ENCODE measurements around the gene IQGAP1.

IQGAP1 gene

DNA sequence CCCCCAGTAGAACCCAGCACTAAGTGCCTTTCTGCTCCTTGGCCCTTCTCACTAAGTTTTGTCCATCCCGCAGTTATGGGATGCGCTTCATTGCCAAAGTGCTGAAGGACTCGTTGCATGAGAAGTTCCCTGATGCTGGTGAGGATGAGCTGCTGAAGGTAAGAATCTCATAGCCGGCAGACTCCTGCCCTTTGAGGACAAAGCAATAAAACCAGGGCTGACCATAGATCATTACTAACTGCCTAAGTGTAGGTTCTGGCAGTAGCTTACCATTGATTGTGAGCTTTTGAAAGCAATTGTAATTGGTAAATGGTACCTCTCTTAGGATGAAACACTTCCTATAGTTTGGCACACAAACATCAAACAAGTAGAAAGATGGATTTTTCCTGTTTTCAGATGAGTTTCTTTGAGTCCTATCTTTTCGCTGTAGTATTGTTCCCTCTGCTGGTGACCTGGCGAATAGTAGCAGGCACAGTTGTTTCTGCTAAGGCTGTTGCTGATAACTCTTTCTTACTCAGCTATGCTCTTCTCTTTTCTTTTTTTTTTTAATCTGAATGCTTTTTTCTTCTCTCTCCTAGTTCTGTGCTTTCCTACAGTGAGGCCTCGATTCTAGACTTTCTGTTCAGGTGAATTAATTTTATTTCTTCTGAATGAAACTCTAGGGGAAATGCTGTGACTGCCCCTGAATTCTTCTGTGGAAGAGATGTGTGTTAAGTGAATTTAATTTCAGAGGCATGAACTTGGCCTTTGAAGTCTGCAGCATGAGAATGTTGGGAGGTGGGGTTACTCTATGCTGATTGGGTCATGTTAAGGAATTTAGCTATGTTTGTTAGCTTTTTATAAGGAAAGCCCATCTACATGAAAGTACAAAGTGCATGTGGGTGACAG lies 94.3 kb downstream of the IQGAP1 start:
- Histone ChIP-seq H3K4me1 (ENCODE audit: control insufficient read depth, low read depth, low read length) (no peaks in the 10 kb centered on the region), H3K23ac (ENCODE audit: low read length) (no peak overlapping the region), H3K4me2 (ENCODE audit: low read length) (no peak overlapping the region), H3K79me1 (ENCODE audit: low read length) (no peaks in the 10 kb centered on the region), H3K79me2 (ENCODE audit: control insufficient read depth, insufficient read depth, low read length) (no peaks in the 10 kb centered on the region), H2BK120ac (ENCODE audit: low read depth, low read length) (no peak overlapping the region), H4K5ac (ENCODE audit: low read length) (no peak overlapping the region), H3K36me3 (ENCODE audit: control insufficient read depth, insufficient read depth, low read length) (peaks cover 8% of the 10 kb centered on the region), H3K27ac (ENCODE audit: low read depth, low read length) (no peak overlapping the region), H3K9ac (ENCODE audit: low read length) (no peak overlapping the region), H3K18ac (ENCODE audit: low read length) (no peak overlapping the region), H2BK5ac (ENCODE audit: low read length) (no peak overlapping the region), H2BK15ac (replicated peaks; ENCODE audit: low read depth) (no peak overlapping the region), H4K8ac (ENCODE audit: low read depth, low read length) (no peak overlapping the region), H3K27me3 (ENCODE audit: insufficient read depth, low read length, poor library complexity) (no peaks in the 10 kb centered on the region), H3K56ac (ENCODE audit: low read length) (no peak overlapping the region), H3K4me3 (ENCODE audit: low read length) (no peak overlapping the region), H2AK5ac (ENCODE audit: low read length) (no peak overlapping the region), H3K4ac (ENCODE audit: low read depth, low read length) (no peak overlapping the region)
- DNase-seq: peak; percentile 59
- WGBS (ENCODE audit: extremely low coverage, insufficient coverage, low lambda C conversion rate): no CpG with 5 or more reads among the region's 7 CpGs

DNA sequence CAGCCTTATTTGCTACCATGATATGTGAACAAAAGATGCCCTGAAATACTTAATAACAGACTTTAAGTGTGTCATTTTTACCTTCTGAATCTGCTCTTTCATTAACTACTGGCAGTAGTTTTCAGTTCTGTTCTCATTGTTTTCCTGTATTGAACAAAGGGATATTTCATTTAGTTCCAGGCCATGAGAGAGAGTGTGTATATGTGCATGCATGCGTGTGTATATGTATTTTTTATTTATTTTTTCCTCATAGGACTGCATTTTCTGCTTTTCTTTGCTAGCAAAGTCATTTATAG lies 94.9 kb downstream of the IQGAP1 start:
- H3K27ac ChIP-seq (ENCODE audit: low read depth, low read length): no peak overlapping the region
- no peaks in the 10 kb centered on the region for H3K79me1 ChIP-seq (ENCODE audit: low read length)
- no peak overlapping the region for H3K4ac ChIP-seq (ENCODE audit: low read depth, low read length)
- no peak overlapping the region for H3K23ac ChIP-seq (ENCODE audit: low read length)
- no peak overlapping the region for H4K5ac ChIP-seq (ENCODE audit: low read length)
- H3K4me1 ChIP-seq (ENCODE audit: control insufficient read depth, low read depth, low read length): no peaks in the 10 kb centered on the region
- no peak overlapping the region for H2BK15ac ChIP-seq (replicated peaks; ENCODE audit: low read depth)
- no peak overlapping the region for H3K9ac ChIP-seq (ENCODE audit: low read length)
- no CpG with 5 or more reads among the region's 1 CpG for WGBS (ENCODE audit: extremely low coverage, insufficient coverage, low lambda C conversion rate)
- H3K36me3 ChIP-seq (ENCODE audit: control insufficient read depth, insufficient read depth, low read length): peaks cover 11% of the 10 kb centered on the region
- H3K18ac ChIP-seq (ENCODE audit: low read length): no peak overlapping the region
- H3K4me2 ChIP-seq (ENCODE audit: low read length): no peak overlapping the region
- H2AK5ac ChIP-seq (ENCODE audit: low read length): no peak overlapping the region
- H4K8ac ChIP-seq (ENCODE audit: low read depth, low read length): no peak overlapping the region
- no peak overlapping the region for H3K4me3 ChIP-seq (ENCODE audit: low read length)
- H3K79me2 ChIP-seq (ENCODE audit: control insufficient read depth, insufficient read depth, low read length): no peaks in the 10 kb centered on the region
- no peaks in the 10 kb centered on the region for H3K27me3 ChIP-seq (ENCODE audit: insufficient read depth, low read length, poor library complexity)
- no peak overlapping the region for H2BK120ac ChIP-seq (ENCODE audit: low read depth, low read length)
- H2BK5ac ChIP-seq (ENCODE audit: low read length): no peak overlapping the region
- no peak overlapping the region for H3K56ac ChIP-seq (ENCODE audit: low read length)
- DNase-seq: no peak

DNA sequence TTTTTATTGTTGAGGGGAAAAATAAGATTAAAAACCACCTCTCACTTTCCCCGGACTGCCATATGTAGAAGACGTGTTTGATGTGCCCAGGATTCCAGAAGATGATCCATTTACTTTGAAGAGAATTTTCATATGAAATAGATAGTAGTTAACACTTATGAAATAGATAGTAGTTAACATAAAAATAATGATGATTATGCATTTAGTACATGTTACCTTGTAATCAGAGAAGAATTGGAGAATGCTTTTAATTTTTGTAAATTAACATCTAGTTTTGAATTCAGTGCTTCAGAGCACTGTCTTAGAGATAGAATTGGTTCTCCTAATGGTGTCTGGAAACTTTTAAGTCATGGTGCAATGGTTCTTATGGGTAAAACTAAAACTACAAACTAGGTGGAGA lies 95.6 kb downstream of the IQGAP1 start:
- no CpG with 5 or more reads among the region's 2 CpGs for WGBS (ENCODE audit: extremely low coverage, insufficient coverage, low lambda C conversion rate)
- Histone ChIP-seq H4K5ac (ENCODE audit: low read length) (no peak overlapping the region), H3K79me2 (ENCODE audit: control insufficient read depth, insufficient read depth, low read length) (no peaks in the 10 kb centered on the region), H3K4me3 (ENCODE audit: low read length) (no peak overlapping the region), H2BK120ac (ENCODE audit: low read depth, low read length) (no peak overlapping the region), H3K79me1 (ENCODE audit: low read length) (no peaks in the 10 kb centered on the region), H3K9ac (ENCODE audit: low read length) (no peak overlapping the region), H3K4me1 (ENCODE audit: control insufficient read depth, low read depth, low read length) (no peaks in the 10 kb centered on the region), H3K36me3 (ENCODE audit: control insufficient read depth, insufficient read depth, low read length) (peaks cover 11% of the 10 kb centered on the region), H2BK5ac (ENCODE audit: low read length) (no peak overlapping the region), H3K27ac (ENCODE audit: low read depth, low read length) (no peak overlapping the region), H3K18ac (ENCODE audit: low read length) (no peak overlapping the region), H4K8ac (ENCODE audit: low read depth, low read length) (no peak overlapping the region), H3K4me2 (ENCODE audit: low read length) (no peak overlapping the region), H2AK5ac (ENCODE audit: low read length) (no peak overlapping the region), H3K56ac (ENCODE audit: low read length) (no peak overlapping the region), H2BK15ac (replicated peaks; ENCODE audit: low read depth) (no peak overlapping the region), H3K4ac (ENCODE audit: low read depth, low read length) (no peak overlapping the region), H3K27me3 (ENCODE audit: insufficient read depth, low read length, poor library complexity) (no peaks in the 10 kb centered on the region), H3K23ac (ENCODE audit: low read length) (no peak overlapping the region)
- DNase-seq: no peak

DNA sequence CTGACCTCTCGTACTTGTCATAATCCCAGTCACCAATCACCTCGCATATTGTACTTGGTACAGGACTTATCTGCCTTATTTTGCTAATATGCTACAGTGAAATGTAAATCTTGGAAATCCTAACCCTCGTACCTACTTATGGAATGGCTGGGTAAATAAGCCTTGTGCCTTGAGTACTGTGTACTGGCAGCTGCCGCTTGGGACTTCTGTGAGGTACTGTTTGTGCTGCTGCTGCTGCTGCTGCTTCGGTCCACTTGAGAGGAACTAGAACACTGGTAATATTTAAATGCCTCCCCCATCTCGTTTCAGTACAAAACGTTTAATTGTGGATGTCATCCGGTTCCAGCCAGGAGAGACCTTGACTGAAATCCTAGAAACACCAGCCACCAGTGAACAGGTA lies 99.1 kb downstream of the IQGAP1 start:
- Histone ChIP-seq H4K8ac (ENCODE audit: low read depth, low read length) (no peak overlapping the region), H3K79me1 (ENCODE audit: low read length) (no peaks in the 10 kb centered on the region), H2BK120ac (ENCODE audit: low read depth, low read length) (no peak overlapping the region), H3K79me2 (ENCODE audit: control insufficient read depth, insufficient read depth, low read length) (no peaks in the 10 kb centered on the region), H3K4ac (ENCODE audit: low read depth, low read length) (no peak overlapping the region), H4K5ac (ENCODE audit: low read length) (no peak overlapping the region), H3K36me3 (ENCODE audit: control insufficient read depth, insufficient read depth, low read length) (peaks cover 16% of the 10 kb centered on the region), H3K56ac (ENCODE audit: low read length) (no peak overlapping the region), H3K4me3 (ENCODE audit: low read length) (no peak overlapping the region), H2BK5ac (ENCODE audit: low read length) (no peak overlapping the region), H3K4me2 (ENCODE audit: low read length) (no peak overlapping the region), H3K27ac (ENCODE audit: low read depth, low read length) (no peak overlapping the region), H3K9ac (ENCODE audit: low read length) (no peak overlapping the region), H2AK5ac (ENCODE audit: low read length) (no peak overlapping the region), H3K4me1 (ENCODE audit: control insufficient read depth, low read depth, low read length) (no peaks in the 10 kb centered on the region), H3K23ac (ENCODE audit: low read length) (no peak overlapping the region), H3K27me3 (ENCODE audit: insufficient read depth, low read length, poor library complexity) (no peaks in the 10 kb centered on the region), H3K18ac (ENCODE audit: low read length) (no peak overlapping the region), H2BK15ac (replicated peaks; ENCODE audit: low read depth) (no peak overlapping the region)
- no peak for DNase-seq
- WGBS (ENCODE audit: extremely low coverage, insufficient coverage, low lambda C conversion rate): no CpG with 5 or more reads among the region's 8 CpGs

DNA sequence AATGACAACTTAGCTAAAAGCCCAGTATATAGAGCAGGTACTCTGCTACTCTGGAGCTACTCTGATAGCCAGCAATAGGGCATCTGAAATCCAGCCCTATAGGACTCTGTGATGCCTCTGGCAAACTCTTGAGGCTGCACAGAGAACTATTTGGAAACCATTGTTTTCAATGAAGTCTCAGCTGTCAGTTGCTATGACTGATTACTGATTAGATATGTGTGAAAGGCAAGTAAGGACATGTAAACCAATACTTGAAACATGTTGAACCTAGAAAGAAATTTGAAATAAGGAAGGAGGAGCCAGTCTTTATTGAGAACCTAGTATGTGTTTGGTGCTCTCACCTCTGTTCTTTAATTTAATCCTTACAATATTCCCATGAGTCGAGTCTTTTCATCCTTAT lies 101.5 kb downstream of the IQGAP1 start:
- H3K79me2 ChIP-seq (ENCODE audit: control insufficient read depth, insufficient read depth, low read length): no peaks in the 10 kb centered on the region
- no peak overlapping the region for H2BK5ac ChIP-seq (ENCODE audit: low read length)
- H4K5ac ChIP-seq (ENCODE audit: low read length): no peak overlapping the region
- H3K4ac ChIP-seq (ENCODE audit: low read depth, low read length): no peak overlapping the region
- H3K27ac ChIP-seq (ENCODE audit: low read depth, low read length): no peak overlapping the region
- no peaks in the 10 kb centered on the region for H3K4me1 ChIP-seq (ENCODE audit: control insufficient read depth, low read depth, low read length)
- H2AK5ac ChIP-seq (ENCODE audit: low read length): no peak overlapping the region
- H3K79me1 ChIP-seq (ENCODE audit: low read length): no peaks in the 10 kb centered on the region
- no peak overlapping the region for H3K9ac ChIP-seq (ENCODE audit: low read length)
- H3K18ac ChIP-seq (ENCODE audit: low read length): no peak overlapping the region
- H3K23ac ChIP-seq (ENCODE audit: low read length): no peak overlapping the region
- H4K8ac ChIP-seq (ENCODE audit: low read depth, low read length): no peak overlapping the region
- H3K36me3 ChIP-seq (ENCODE audit: control insufficient read depth, insufficient read depth, low read length): peaks cover 18% of the 10 kb centered on the region
- no peak overlapping the region for H3K56ac ChIP-seq (ENCODE audit: low read length)
- no CpG with 5 or more reads among the region's 1 CpG for WGBS (ENCODE audit: extremely low coverage, insufficient coverage, low lambda C conversion rate)
- H2BK15ac ChIP-seq (replicated peaks; ENCODE audit: low read depth): no peak overlapping the region
- H3K27me3 ChIP-seq (ENCODE audit: insufficient read depth, low read length, poor library complexity): no peaks in the 10 kb centered on the region
- H2BK120ac ChIP-seq (ENCODE audit: low read depth, low read length): no peak overlapping the region
- DNase-seq: no peak
- no peak overlapping the region for H3K4me2 ChIP-seq (ENCODE audit: low read length)
- no peak overlapping the region for H3K4me3 ChIP-seq (ENCODE audit: low read length)

DNA sequence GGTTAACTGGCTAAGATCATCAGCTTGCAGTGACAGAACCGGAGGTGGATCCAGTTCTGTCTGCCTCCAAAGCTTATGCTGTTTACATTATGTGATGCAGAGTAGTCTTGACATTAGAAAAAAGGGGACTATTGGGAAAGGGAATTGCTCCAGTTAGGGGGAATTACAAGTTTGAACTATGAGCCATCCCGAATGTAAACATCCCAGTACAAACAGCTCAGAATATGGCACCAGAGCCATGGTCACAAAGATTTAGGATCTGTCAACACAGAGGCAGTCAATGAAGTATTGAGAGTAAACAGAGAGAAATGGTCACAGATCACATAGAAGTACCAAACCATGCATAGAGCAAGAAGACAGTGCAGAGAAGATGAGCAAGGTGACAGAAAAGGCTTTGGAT lies 101.9 kb downstream of the IQGAP1 start:
- Histone ChIP-seq H3K4me3 (ENCODE audit: low read length) (no peak overlapping the region), H3K27me3 (ENCODE audit: insufficient read depth, low read length, poor library complexity) (no peaks in the 10 kb centered on the region), H2BK15ac (replicated peaks; ENCODE audit: low read depth) (no peak overlapping the region), H4K5ac (ENCODE audit: low read length) (no peak overlapping the region), H3K23ac (ENCODE audit: low read length) (no peak overlapping the region), H3K79me2 (ENCODE audit: control insufficient read depth, insufficient read depth, low read length) (no peaks in the 10 kb centered on the region), H3K4me2 (ENCODE audit: low read length) (no peak overlapping the region), H3K27ac (ENCODE audit: low read depth, low read length) (no peak overlapping the region), H3K4me1 (ENCODE audit: control insufficient read depth, low read depth, low read length) (no peaks in the 10 kb centered on the region), H3K9ac (ENCODE audit: low read length) (no peak overlapping the region), H4K8ac (ENCODE audit: low read depth, low read length) (no peak overlapping the region), H2BK5ac (ENCODE audit: low read length) (no peak overlapping the region), H3K4ac (ENCODE audit: low read depth, low read length) (no peak overlapping the region), H3K18ac (ENCODE audit: low read length) (no peak overlapping the region), H3K79me1 (ENCODE audit: low read length) (no peaks in the 10 kb centered on the region), H3K56ac (ENCODE audit: low read length) (no peak overlapping the region), H2AK5ac (ENCODE audit: low read length) (no peak overlapping the region), H3K36me3 (ENCODE audit: control insufficient read depth, insufficient read depth, low read length) (peaks cover 18% of the 10 kb centered on the region), H2BK120ac (ENCODE audit: low read depth, low read length) (no peak overlapping the region)
- no CpG with 5 or more reads among the region's 2 CpGs for WGBS (ENCODE audit: extremely low coverage, insufficient coverage, low lambda C conversion rate)
- DNase-seq: no peak
